IMR-90 (cell line): ENCODE measurements around the gene RGMA. TPM values are rescaled to one million over a fixed set of nuclear protein-coding genes. Genes with fewer than 3 reads are reported as not detected.

Experiments used
- ATAC-seq: fragments of 200-7000 bp; cut with Tn5 transposase; 2 replicates; pipeline ENCODE4 v1.9.1; 2020; ENCODE audit warnings: low read depth, mild to moderate bottlenecking, moderate library complexity
- BruUV-seq: library from RNA; stranded (reverse); fragments of 400-500 nt; replicated peaks from 2 replicates; lab custom pipeline; 2021; lab: Mats Ljungman, UMichigan
- CTCF ChIA-PET: fragments of 300-600 bp; formaldehyde crosslinking; extraction: SDS; loops from one replicate; lab custom pipeline; 2021; ENCODE audit warnings: antibody characterized with exemption; lab: Yijun Ruan, JAX
- POLR2A ChIA-PET: fragments of 300-600 bp; sonication (Branson Sonifier 250); formaldehyde crosslinking; loops from one replicate; lab custom pipeline; 2022; ENCODE audit warnings: antibody characterized with exemption; ENCODE audit not compliant: unreplicated experiment; lab: Charles Lee
- DNase-seq: peaks from one replicate; pipeline ENCODE4 v3.0.0; 2013
- H2AFZ ChIP-seq: replicated peaks from 2 replicates; pipeline ENCODE3; 2013; ENCODE audit warnings: low read length, mild to moderate bottlenecking; ENCODE audit not compliant: poor library complexity
- H2AK5ac ChIP-seq: 2 replicates; pipeline ENCODE4 v1.6.1; 2013; ENCODE audit warnings: low read depth, low read length, inconsistent platforms
- H2AK9ac ChIP-seq: replicated peaks from 2 replicates; pipeline ENCODE3; 2013; ENCODE audit warnings: mild to moderate bottlenecking, low read depth, low read length, moderate library complexity; ENCODE audit not compliant: poor library complexity
- H2BK120ac ChIP-seq: 2 replicates; pipeline ENCODE4 v1.6.1; 2013; ENCODE audit warnings: low read depth, low read length, inconsistent platforms
- H2BK15ac ChIP-seq: 3 replicates; pipeline ENCODE4 v1.6.1; 2013; ENCODE audit warnings: low read depth, low read length, inconsistent platforms
- H2BK20ac ChIP-seq: 2 replicates; pipeline ENCODE4 v1.6.1; 2013; ENCODE audit warnings: low read depth, mild to moderate bottlenecking, inconsistent platforms, low read length, moderate library complexity
- H2BK5ac ChIP-seq: 2 replicates; pipeline ENCODE4 v1.6.1; 2013; ENCODE audit warnings: mild to moderate bottlenecking, low read depth, low read length, inconsistent platforms; ENCODE audit not compliant: poor library complexity, severe bottlenecking
- H3K14ac ChIP-seq: replicated peaks from 2 replicates; pipeline ENCODE4 v1.6.1; 2013; ENCODE audit warnings: low read depth, low read length, inconsistent platforms
- H3K18ac ChIP-seq: 2 replicates; pipeline ENCODE4 v1.6.1; 2013; ENCODE audit warnings: low read depth, low read length, control low read depth
- H3K23ac ChIP-seq: 2 replicates; pipeline ENCODE4 v1.6.1; 2013; ENCODE audit warnings: low read depth, low read length, inconsistent platforms
- H3K27ac ChIP-seq: 2 replicates; pipeline ENCODE4 v1.5.1; 2013; ENCODE audit warnings: mild to moderate bottlenecking, control low read depth, low read length; ENCODE audit not compliant: insufficient read depth
- H3K27me3 ChIP-seq: 2 replicates; pipeline ENCODE4 v1.6.1; 2013; ENCODE audit warnings: low read length; ENCODE audit not compliant: control insufficient read depth, insufficient read depth
- H3K36me3 ChIP-seq: 2 replicates; pipeline ENCODE4 v1.6.1; 2013; ENCODE audit warnings: low read length, mixed read lengths; ENCODE audit not compliant: control insufficient read depth, insufficient read depth
- H3K4ac ChIP-seq: 2 replicates; pipeline ENCODE4 v1.6.1; 2013; ENCODE audit warnings: low read depth, low read length, inconsistent platforms
- H3K4me1 ChIP-seq: 2 replicates; pipeline ENCODE4 v1.6.1; 2013; ENCODE audit warnings: low read length, mixed read lengths; ENCODE audit not compliant: control insufficient read depth, insufficient read depth
- H3K4me2 ChIP-seq: 2 replicates; pipeline ENCODE4 v1.6.1; 2013; ENCODE audit warnings: low read depth, mild to moderate bottlenecking, control low read depth, low read length, moderate library complexity
- H3K4me3 ChIP-seq: 2 replicates; pipeline ENCODE4 v1.5.1; 2013; ENCODE audit warnings: low read depth, mild to moderate bottlenecking, control low read depth, low read length, moderate library complexity; ENCODE audit not compliant: insufficient read depth
- H3K56ac ChIP-seq: 2 replicates; pipeline ENCODE4 v1.6.1; 2013; ENCODE audit warnings: low read length, inconsistent platforms; ENCODE audit not compliant: insufficient read depth; ENCODE audit errors: extremely low read depth
- H3K79me1 ChIP-seq, 2 experiments: 2 replicates each; pipeline ENCODE4 v1.6.1; 2013; ENCODE audit warnings: low read length in 2 of 2, inconsistent platforms in 1 of 2, low read depth in 1 of 2
- H3K9ac ChIP-seq: 2 replicates; pipeline ENCODE4 v1.6.1; 2013; ENCODE audit warnings: low read depth, low read length, control low read depth
- H3K9me1 ChIP-seq: 2 replicates; pipeline ENCODE4 v1.6.1; 2013; ENCODE audit warnings: low read length, inconsistent platforms; ENCODE audit not compliant: insufficient read depth
- H3K9me3 ChIP-seq: 2 replicates; pipeline ENCODE4 v1.6.1; 2013; ENCODE audit warnings: low read length; ENCODE audit not compliant: control insufficient read depth, insufficient read depth
- H4K20me1 ChIP-seq: 2 replicates; pipeline ENCODE4 v1.6.1; 2013; ENCODE audit warnings: low read length, inconsistent platforms; ENCODE audit not compliant: insufficient read depth
- H4K5ac ChIP-seq: 2 replicates; pipeline ENCODE4 v1.6.1; 2013; ENCODE audit warnings: mild to moderate bottlenecking, low read depth, low read length, control low read depth
- H4K8ac ChIP-seq, 2 experiments: 2 replicates each; pipeline ENCODE4 v1.6.1; 2013; ENCODE audit warnings: low read depth in 2 of 2, low read length in 2 of 2, control low read depth in 1 of 2, inconsistent platforms in 1 of 2
- H4K91ac ChIP-seq: 2 replicates; pipeline ENCODE4 v1.6.1; 2013; ENCODE audit warnings: low read depth, low read length, inconsistent platforms; ENCODE audit not compliant: insufficient read depth
- MAZ ChIP-seq: IDR thresholded peaks from 2 replicates; pipeline ENCODE4 v1.6.1; 2012; ENCODE audit warnings: low read depth, mild to moderate bottlenecking, low read length, improper control_type of control experiment, moderate library complexity, borderline replicate concordance
- POLR2A ChIP-seq: IDR thresholded peaks from 2 replicates; pipeline ENCODE4 v1.6.1; 2012; ENCODE audit warnings: mild to moderate bottlenecking, low read depth, low read length
- RCOR1 ChIP-seq: IDR thresholded peaks from 2 replicates; pipeline ENCODE4 v1.6.1; 2012; ENCODE audit warnings: mild to moderate bottlenecking, low read length, improper control_type of control experiment; ENCODE audit not compliant: insufficient replicate concordance
- WGBS, 2 experiments: methylation state at CpG; one replicate each; pipeline versions ENCODE4 v1.1.5 to v1.1.7; 2013; ENCODE audit warnings: missing lambda C conversion rate in 2 of 2; ENCODE audit not compliant: insufficient read length in 1 of 2; ENCODE audit errors: extremely low coverage in 2 of 2; 5-methylcytosine and 5-hydroxymethylcytosine counted together
- dilution Hi-C: fragments of 300-500 bp; cut with HindIII; formaldehyde crosslinking; loops from one replicate; pipeline ENCODE4 v1.14.3; 2018; ENCODE audit warnings: low sequenced_read_pairs; ENCODE audit not compliant: unreplicated experiment
- in situ Hi-C: fragments of 300-500 bp; cut with MboI; formaldehyde crosslinking; loops from 3 replicates; pipeline ENCODE4 v1.14.3; 2019; ENCODE audit warnings: low sequenced_read_pairs, inconsistent platforms, mixed read lengths
- intact Hi-C: fragments of 100-400 bp; cut with micrococcal nuclease; formaldehyde crosslinking; loops from 2 replicates; pipeline ENCODE4 v1.10.0; 2022
- polyA plus RNA-seq, 3 experiments: library from polyadenylated mRNA; depleted of rRNA; stranded (reverse); fragments of >200 nt; gene quantifications; 2 replicates each; pipeline ENCODE4 v1.2.3, GENCODE V29; 2012; ENCODE audit warnings: low replicate concordance in 1 of 3
- total RNA-seq: library from RNA; depleted of rRNA; stranded (reverse); fragments of >200 nt; gene quantifications from 2 replicates; pipeline ENCODE4 v1.2.3, GENCODE V29; 2012

The RGMA gene
- total and polyA plus RNA-seq, 2 of the 4 experiments (the other 2 are of a cell fraction), result 0.18 to 0.26 TPM

DNA sequence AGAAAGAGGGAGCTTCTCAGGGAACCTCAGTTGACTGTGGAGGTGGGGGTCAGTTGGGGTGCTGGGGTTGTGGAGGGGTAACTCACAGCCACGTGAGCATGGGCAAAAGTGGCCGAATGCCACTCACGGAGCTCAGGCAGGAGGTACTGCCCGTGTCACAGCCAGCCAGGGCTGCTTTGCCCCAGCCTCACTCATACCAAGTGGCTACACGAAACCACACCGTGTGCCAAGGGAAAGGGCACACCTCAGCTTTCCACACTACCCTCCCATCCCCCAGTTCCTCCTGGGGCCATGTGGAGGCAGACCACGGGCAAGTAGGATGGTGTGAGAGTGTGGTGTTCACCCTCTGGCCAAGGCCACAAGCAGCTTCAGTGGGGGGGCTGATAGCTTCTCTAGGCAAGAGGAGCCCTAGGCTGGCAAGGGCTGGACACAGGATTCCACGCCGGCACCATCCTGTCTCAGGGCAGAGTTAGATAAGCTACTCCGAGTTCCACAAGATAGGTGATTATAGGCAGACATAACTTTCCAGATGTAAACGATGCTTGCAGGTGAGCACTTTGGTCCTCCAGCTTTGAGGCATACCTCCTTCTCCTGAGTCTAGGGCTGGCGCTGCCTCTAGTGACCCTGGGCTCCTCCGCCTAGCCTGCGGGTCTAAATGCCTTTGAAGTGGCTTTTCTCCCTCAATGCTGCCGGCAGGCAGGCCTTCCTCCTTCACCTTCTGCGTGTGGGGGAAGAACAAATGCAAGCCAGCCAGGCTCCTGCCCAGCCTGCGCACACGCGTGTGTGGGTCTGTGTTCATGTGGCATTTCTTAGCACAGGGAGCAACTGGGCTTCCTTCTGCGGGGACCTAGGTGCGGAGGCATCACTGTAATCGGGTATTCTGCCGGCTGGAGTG lies 25.0 kb downstream of the RGMA start:
- no CpG with 5 or more reads among the region's 23 CpGs for WGBS, 2 experiments
- no peak for ATAC-seq
- dilution Hi-C loops, result no loop called here

More for the DNA sequence above, 25.0 kb downstream of the RGMA start:
- Histone ChIP-seq H2BK5ac (no peak overlapping the region), H3K9me3 (no peaks in the 10 kb centered on the region), H2BK20ac (no peak overlapping the region), H2AK5ac (no peak overlapping the region), H3K4me1 (peaks cover 1% of the 10 kb centered on the region; the same call in 1 of the 2 replicates), H3K27ac (no peak overlapping the region), H2BK15ac (no peak overlapping the region), H3K18ac (no peak overlapping the region), H2AFZ (no peak overlapping the region), H3K4ac (no peak overlapping the region), H4K20me1 (no peaks in the 10 kb centered on the region), H3K4me3 (no peak overlapping the region), H3K9ac (no peak overlapping the region), H4K91ac (no peak overlapping the region), H3K9me1 (no peaks in the 10 kb centered on the region), H4K5ac (no peak overlapping the region), H2BK120ac (no peak overlapping the region), H2AK9ac (no peak overlapping the region), H3K23ac (no peak overlapping the region), H3K79me1 (no peaks in the 10 kb centered on the region), H3K27me3 (peaks cover 10% of the 10 kb centered on the region), H3K36me3 (no peaks in the 10 kb centered on the region), H3K56ac (no peak overlapping the region), H3K14ac (no peak overlapping the region), H4K8ac (no peak overlapping the region), H3K4me2 (no peak overlapping the region)
- BruUV-seq, result no TSS peak
- DNase-seq, result no peak
- ChIA-PET POLR2A (no interaction called here), CTCF (no interaction called here)
- in situ Hi-C loops (no loop called here), intact Hi-C loops (no loop called here)
- no peak for TF ChIP-seq POLR2A
- no peak for TF ChIP-seq RCOR1
- no peak for TF ChIP-seq MAZ
